HepG2 (cell line): ENCODE data around the gene KNG1. TPM values are rescaled to one million over a fixed set of nuclear protein-coding genes. Genes with fewer than 3 reads are reported as not detected.

ENCODE experiments used
- ATF7 ChIP-seq, 2 experiments: fragments of 450-650 bp in 1 of 2; sonication (generic) in 1 of 2; formaldehyde crosslinking in 1 of 2; IDR thresholded peaks; 2 replicates each; pipeline versions ENCODE4 v1.4.0 to v1.6.1; 2016 to 2020; ENCODE audit warnings: antibody characterized with exemption in 1 of 2, mild to moderate bottlenecking in 1 of 2, missing genetic modification reagents in 1 of 2
- CTCF ChIP-seq: sonication (generic); formaldehyde crosslinking; IDR thresholded peaks from 2 replicates; pipeline ENCODE4 v1.5.0; 2020; ENCODE audit warnings: mild to moderate bottlenecking, missing genetic modification reagents, moderate library complexity
- DNMT3B ChIP-seq: conservative IDR thresholded peaks from 2 replicates; pipeline ENCODE4 v1.6.1; 2016; ENCODE audit warnings: missing biosample characterization, control low read depth
- EP300 ChIP-seq, 3 experiments: sonication (generic) in 1 of 3; formaldehyde crosslinking in 1 of 3; IDR thresholded peaks; 2 replicates each; pipeline versions ENCODE4 v1.5.1 to v1.6.1; 2011 to 2020; ENCODE audit warnings: low read depth in 2 of 3, low read length in 2 of 3, borderline replicate concordance in 1 of 3, improper control_type of control experiment in 1 of 3, mild to moderate bottlenecking in 1 of 3, missing genetic modification reagents in 1 of 3, moderate library complexity in 1 of 3
- FOSL2 ChIP-seq: sonication (generic); formaldehyde crosslinking; IDR thresholded peaks from 2 replicates; pipeline ENCODE4 v1.4.0; 2020; ENCODE audit warnings: missing genetic modification reagents
- HOXA5 ChIP-seq: sonication (generic); formaldehyde crosslinking; IDR thresholded peaks from 2 replicates; pipeline ENCODE4 v1.4.0; 2020; ENCODE audit warnings: missing genetic modification reagents
- ISX ChIP-seq: sonication (generic); formaldehyde crosslinking; conservative IDR thresholded peaks from 2 replicates; pipeline ENCODE4 v1.5.0; 2020; ENCODE audit warnings: missing genetic modification reagents
- MBD4 ChIP-seq: IDR thresholded peaks from 2 replicates; pipeline ENCODE4 v1.6.1; 2012; ENCODE audit warnings: low read length, inconsistent platforms, borderline replicate concordance
- MEIS2 ChIP-seq: sonication (generic); formaldehyde crosslinking; IDR thresholded peaks from 2 replicates; pipeline ENCODE4 v1.9.0; 2021; ENCODE audit warnings: mild to moderate bottlenecking, missing genetic modification reagents
- NFKB2 ChIP-seq: sonication (generic); formaldehyde crosslinking; IDR thresholded peaks from 2 replicates; pipeline ENCODE4 v1.4.0; 2020; ENCODE audit warnings: missing genetic modification reagents, borderline replicate concordance
- NFYB ChIP-seq: sonication (generic); formaldehyde crosslinking; IDR thresholded peaks from 2 replicates; pipeline ENCODE4 v1.4.0; 2020; ENCODE audit warnings: missing genetic modification reagents
- PREB ChIP-seq: sonication (generic); formaldehyde crosslinking; IDR thresholded peaks from 2 replicates; pipeline ENCODE4 v1.4.0; 2020; ENCODE audit warnings: missing genetic modification reagents
- SSRP1 ChIP-seq: IDR thresholded peaks from 2 replicates; pipeline ENCODE4 v1.6.1; 2016; ENCODE audit warnings: control low read depth
- ZBTB49 ChIP-seq: sonication (generic); formaldehyde crosslinking; IDR thresholded peaks from 2 replicates; pipeline ENCODE4 v1.4.0; 2020; ENCODE audit warnings: missing genetic modification reagents, borderline replicate concordance
- ZBTB7B ChIP-seq: sonication (generic); formaldehyde crosslinking; IDR thresholded peaks from 2 replicates; pipeline ENCODE4 v1.4.0; 2020; ENCODE audit warnings: missing genetic modification reagents
- ZEB1 ChIP-seq: IDR thresholded peaks from 2 replicates; pipeline ENCODE4 v1.6.1; 2012; ENCODE audit warnings: mild to moderate bottlenecking, low read depth, inconsistent platforms; ENCODE audit not compliant: insufficient replicate concordance
- ZFAT ChIP-seq: sonication (generic); formaldehyde crosslinking; conservative IDR thresholded peaks from 2 replicates; pipeline ENCODE4 v1.8.1; 2023; ENCODE audit warnings: missing genetic modification reagents, inconsistent platforms
- ZFP90 ChIP-seq: sonication (generic); formaldehyde crosslinking; IDR thresholded peaks from 2 replicates; pipeline ENCODE4 v1.8.0; 2022; ENCODE audit warnings: missing genetic modification reagents, mild to moderate bottlenecking, inconsistent platforms, borderline replicate concordance
- ZKSCAN8 ChIP-seq: IDR thresholded peaks from 2 replicates; pipeline ENCODE4 v1.6.1; 2016; ENCODE audit warnings: borderline replicate concordance, missing genetic modification reagents, missing compliant biosample characterization
- ZNF17 ChIP-seq: sonication (generic); formaldehyde crosslinking; IDR thresholded peaks from 2 replicates; pipeline ENCODE4 v1.5.0; 2020; ENCODE audit warnings: mild to moderate bottlenecking, missing genetic modification reagents
- ZNF350 ChIP-seq: sonication (generic); formaldehyde crosslinking; IDR thresholded peaks from 2 replicates; pipeline ENCODE4 v1.4.0; 2020; ENCODE audit warnings: mild to moderate bottlenecking, low read depth, missing genetic modification reagents, borderline replicate concordance
- ZNF468 ChIP-seq: sonication (generic); formaldehyde crosslinking; IDR thresholded peaks from 2 replicates; pipeline ENCODE4 v1.8.0; 2022; ENCODE audit warnings: mild to moderate bottlenecking, moderate library complexity, missing genetic modification reagents
- ZNF550 ChIP-seq: sonication (generic); formaldehyde crosslinking; IDR thresholded peaks from 2 replicates; pipeline ENCODE4 v1.4.0; 2020; ENCODE audit warnings: mild to moderate bottlenecking, missing genetic modification reagents, borderline replicate concordance
- ZNF564 ChIP-seq: sonication (generic); formaldehyde crosslinking; IDR thresholded peaks from 2 replicates; pipeline ENCODE4 v1.8.1; 2023; ENCODE audit warnings: mild to moderate bottlenecking, missing genetic modification reagents
- ZNF737 ChIP-seq: sonication (generic); formaldehyde crosslinking; IDR thresholded peaks from 2 replicates; pipeline ENCODE4 v1.5.0; 2020; ENCODE audit warnings: missing genetic modification reagents, mild to moderate bottlenecking, borderline replicate concordance
- polyA plus RNA-seq, 8 experiments: library from polyadenylated mRNA; depleted of rRNA in 3 of 8; stranded (reverse) in 7 of 8; unstranded in 1 of 8; fragments of >200 nt; fragmentation: Illumina TruSeq in 4 of 8; extraction: Trizol in 4 of 8; gene quantifications; 2 replicates each; pipeline versions ENCODE4 v1.2.1 to v1.2.3, GENCODE V29; 2011 to 2016; ENCODE audit warnings: low read depth in 4 of 8, missing spikeins in 1 of 8, mixed read lengths in 1 of 8; ENCODE audit not compliant: insufficient read depth in 1 of 8
- total RNA-seq, 5 experiments: library from RNA; depleted of rRNA; stranded (reverse); fragments of >200 nt; fragmentation: Illumina TruSeq; extraction: Trizol; gene quantifications; 2 replicates each; pipeline ENCODE4 v1.2.3, GENCODE V29; 2016; ENCODE audit warnings: low read depth in 1 of 5

KNG1 gene
- total and polyA plus RNA-seq, 2 of the 13 experiments (the other 11 are each of a cell fraction or from before 2014, with no cell fraction given), result 6.5 to 7.0 TPM

GRCh38 chr3:186783058-186783730 lies 66.0 kb downstream of the KNG1 start, which contains the start of gene EIF4A2 (continued):
- TF ChIP-seq ZNF350 (peak; percentile 84), SSRP1 (CRISPR knock-in tag) (no peak), ZBTB7B (no peak), ZKSCAN8 (CRISPR knock-in tag) (no peak), ZNF17 (CRISPR knock-in tag) (no peak), ATF7 (IDR thresholded peaks at IDR 0.05) (no peak), ATF7 (CRISPR knock-in tag; IDR thresholded peaks at IDR 0.05) (peak; percentile 43; the same call in 1 of the 2 replicates), ISX (peak; percentile 82; the same call in 1 of the 2 replicates), HOXA5 (CRISPR knock-in tag) (peak; percentile 93), ZNF564 (peak; percentile 83; the same call in 1 of the 2 replicates), FOSL2 (CRISPR knock-in tag) (peak; percentile 31; the same call in 1 of the 2 replicates), ZFAT (peak; percentile 17; the same call in 1 of the 2 replicates), ZFP90 (no peak), ZNF737 (CRISPR knock-in tag) (no peak), ZNF468 (CRISPR knock-in tag) (no peak), NFYB (CRISPR knock-in tag) (peak; percentile 14; the same call in 1 of the 2 replicates), CTCF (no peak), ZNF550 (no peak), PREB (CRISPR knock-in tag) (no peak), ZEB1 (peak; percentile 48), MEIS2 (CRISPR knock-in tag) (no peak; the same call in 1 of the 2 replicates), ZBTB49 (CRISPR knock-in tag) (no peak), EP300 (IDR thresholded peaks at IDR 0.05; ENCODE audit: low read depth in 2 of 2, low read length in 2 of 2) (no peak; a peak in 1 of 4 replicates), EP300 (CRISPR knock-in tag; IDR thresholded peaks at IDR 0.05; ENCODE audit: borderline replicate concordance) (no peak), NFKB2 (peak; percentile 79; the same call in 1 of the 2 replicates), DNMT3B (CRISPR knock-in tag) (peak; percentile 58; the same call in 1 of the 2 replicates), MBD4 (0 out of 2 replicates have a peak, but pooled peaks have one; percentile 66)
